ENCODE results near the gene PRKAR1A.
"Not testable (repeated sequence)": the region's sequence is repeated elsewhere in the genome, so short reads cannot be mapped to it uniquely, and the experiment has no call there.

PRKAR1A gene

DNA sequence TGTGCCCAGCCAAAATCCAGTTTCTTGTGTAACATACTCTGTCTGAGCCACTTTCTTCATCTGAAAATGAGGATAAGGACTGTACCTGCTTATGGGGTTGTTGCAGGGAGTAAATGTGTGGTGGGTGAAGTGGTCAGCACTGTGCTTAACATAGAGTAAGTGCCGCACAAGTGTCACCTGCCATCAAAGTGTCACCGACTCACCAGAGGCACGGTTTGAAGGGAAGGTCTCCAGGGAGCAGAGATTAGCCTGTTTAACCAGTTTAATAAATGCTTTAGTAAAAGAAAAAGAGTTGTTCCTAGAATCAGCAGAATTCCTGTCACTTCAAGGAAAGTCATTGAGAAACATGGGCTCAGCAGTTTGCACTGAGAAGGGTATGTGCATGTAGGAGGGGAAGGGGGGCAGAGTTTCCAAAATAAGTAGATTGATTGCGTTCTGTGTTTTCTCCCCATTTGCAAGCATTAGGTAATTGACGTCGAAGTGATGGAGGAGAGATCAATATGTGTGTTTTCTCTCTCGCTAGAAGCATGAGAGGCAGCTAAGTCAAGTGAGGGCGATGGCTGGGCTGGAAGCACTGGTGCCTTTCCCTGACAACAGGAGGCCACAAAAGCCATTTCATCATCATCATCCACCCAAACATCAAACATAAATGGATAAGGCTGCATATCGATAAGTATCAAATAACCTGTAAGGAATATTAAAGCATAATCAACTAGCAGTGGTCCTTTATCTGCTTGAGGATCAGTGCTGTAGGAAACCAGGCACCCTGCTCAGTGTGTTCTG is 69.8 kb downstream of the PRKAR1A start:
- no peak for DNase-seq

DNA sequence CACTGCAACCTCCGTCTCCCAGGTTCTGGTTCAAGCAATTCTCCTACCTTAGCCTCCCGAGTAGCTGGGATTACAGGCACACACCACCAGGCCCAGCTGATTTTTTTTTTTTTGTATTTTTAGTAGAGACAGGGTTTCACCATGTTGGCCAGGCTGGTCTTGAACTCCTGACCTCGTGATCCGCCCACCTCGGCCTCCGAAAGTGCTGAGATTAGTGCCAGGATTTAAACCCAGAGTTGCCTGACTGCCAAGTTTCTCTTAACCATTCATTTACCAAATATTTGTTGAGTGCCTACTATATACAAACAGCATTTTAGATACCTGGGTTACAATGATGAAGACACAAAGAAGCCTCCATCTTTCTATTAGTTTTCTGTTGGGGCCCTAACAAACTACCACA is 70.6 kb downstream of the PRKAR1A start:
- DNase-seq = not testable (repeated sequence)

DNA sequence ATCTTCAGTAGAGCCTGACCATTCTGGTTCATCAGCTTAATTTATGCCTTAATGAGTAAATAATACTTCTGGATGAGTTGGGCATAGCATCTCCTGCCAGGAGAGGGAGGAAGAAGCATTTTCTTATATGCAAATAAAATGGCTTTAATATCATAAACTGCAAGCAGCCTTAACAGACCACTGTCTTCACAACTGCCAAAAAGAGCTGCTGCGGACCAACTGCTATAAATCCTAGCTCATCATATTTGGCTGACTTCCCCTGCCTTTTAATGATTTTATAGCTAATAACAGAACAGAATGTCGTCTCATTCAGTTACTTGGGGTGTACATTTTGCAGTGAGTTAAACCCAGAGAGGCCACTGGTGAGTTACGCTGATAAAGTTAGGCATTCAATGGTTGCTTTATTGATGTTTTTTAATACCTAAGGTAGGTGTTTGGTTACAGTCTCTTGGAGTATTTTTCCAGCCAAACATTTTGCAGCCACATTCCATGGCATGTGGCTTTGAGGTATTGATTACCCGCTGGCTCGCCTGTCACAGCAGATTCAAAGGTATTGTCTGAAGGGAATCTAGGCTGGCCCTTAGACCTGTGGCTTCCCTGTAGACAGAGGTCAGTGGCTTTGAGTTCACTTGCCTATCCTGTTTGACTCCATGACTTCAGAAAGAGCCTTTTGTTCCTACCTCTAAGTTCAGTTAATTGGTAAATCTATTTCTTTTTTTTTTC is 72.5 kb downstream of the PRKAR1A start:
- no peak for DNase-seq

DNA sequence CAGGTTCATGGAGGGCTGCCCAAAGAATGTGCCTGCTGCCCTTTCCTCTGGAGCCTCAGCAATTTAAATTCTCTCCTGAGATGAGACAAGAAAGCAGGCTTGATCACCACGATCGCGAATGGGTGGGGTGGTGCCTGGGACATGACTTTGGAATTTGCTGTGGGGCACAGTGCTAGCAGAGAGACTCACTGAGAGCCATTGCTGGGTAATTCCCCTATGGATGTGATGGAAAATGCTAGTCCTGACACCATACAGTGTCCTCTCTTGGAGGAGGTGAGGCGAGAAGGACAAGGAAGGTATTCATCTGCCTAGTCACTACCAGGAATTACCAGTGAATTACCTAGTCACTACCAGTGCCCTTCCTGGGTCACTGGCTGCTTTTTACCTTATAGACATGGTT is 73.4 kb downstream of the PRKAR1A start:
- DNase-seq = no peak

GRCh38 chr17:68587026-68587425 is 74.8 kb downstream of the PRKAR1A start:
- DNase-seq = no peak

- no peak for DNase-seq
Measured at GRCh38 chr17:68587847-68588246, 75.6 kb downstream of the PRKAR1A start.

DNA sequence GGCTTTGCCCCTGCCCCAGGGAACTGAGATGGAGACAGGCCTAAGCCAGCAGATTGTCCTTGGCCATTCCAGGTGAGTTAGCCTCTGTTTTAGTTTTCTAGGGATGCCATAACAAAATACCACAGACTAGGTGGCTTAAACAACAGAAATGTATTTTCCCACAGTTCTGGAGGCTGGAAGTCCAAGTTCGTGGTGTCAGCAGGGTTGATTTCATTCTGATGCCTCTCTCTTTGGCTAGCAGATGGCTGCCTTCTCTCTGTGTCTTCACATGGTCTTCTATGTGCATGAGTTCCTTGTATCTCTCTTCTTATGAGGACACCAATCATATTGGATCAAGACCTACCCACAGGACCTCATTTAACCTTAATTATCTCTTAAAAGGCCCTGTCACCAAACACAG is 76.1 kb downstream of the PRKAR1A start:
- no peak for DNase-seq

DNA sequence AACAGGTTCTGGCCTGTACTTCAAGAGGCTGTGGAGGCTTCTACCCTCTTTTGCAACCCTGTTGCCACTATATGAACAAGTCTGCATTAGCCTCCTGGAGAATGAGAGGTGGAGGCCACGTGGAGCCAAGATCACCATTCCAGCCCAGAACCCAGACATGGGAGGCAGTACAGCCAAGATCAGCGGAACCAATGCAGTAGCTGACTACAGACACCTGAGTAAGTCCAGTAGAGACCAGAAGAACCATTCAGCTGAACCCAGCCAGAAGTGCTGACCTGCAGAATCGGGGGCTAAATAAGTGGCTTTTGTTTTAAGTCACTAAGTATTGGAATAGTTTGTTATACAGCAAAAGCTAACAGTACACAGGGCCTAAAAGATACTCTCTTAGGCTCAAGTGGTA is 76.9 kb downstream of the PRKAR1A start:
- no peak for DNase-seq

- DNase-seq = no peak
Measured at GRCh38 chr17:68591583-68591982, 79.4 kb downstream of the PRKAR1A start.

DNA sequence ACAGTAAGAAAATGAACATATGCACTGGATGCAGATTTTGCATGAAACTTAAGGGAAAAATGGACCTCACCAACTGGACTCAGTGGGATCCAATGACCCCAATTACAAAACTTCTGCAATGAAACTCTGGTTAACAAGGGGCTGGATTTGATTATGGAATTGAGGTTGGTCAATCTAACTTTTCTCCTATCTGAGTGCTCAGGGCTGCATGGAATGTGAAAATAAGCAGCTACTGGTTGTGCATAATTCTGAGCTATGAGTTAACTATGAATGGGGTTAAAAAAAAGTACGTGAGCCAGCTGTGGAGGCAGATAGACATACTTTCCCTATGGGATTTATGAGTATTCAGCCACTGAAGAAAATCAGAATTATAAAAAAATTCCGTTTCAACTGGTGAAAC is 79.8 kb downstream of the PRKAR1A start:
- no peak for DNase-seq

GRCh38 chr17:68592682-68593641 is 80.7 kb downstream of the PRKAR1A start:
- no peak for DNase-seq

- DNase-seq = no peak
Measured at GRCh38 chr17:68594552-68594951, 82.3 kb downstream of the PRKAR1A start.

GRCh38 chr17:68595496-68595895 is 83.3 kb downstream of the PRKAR1A start:
- DNase-seq = no peak

DNA sequence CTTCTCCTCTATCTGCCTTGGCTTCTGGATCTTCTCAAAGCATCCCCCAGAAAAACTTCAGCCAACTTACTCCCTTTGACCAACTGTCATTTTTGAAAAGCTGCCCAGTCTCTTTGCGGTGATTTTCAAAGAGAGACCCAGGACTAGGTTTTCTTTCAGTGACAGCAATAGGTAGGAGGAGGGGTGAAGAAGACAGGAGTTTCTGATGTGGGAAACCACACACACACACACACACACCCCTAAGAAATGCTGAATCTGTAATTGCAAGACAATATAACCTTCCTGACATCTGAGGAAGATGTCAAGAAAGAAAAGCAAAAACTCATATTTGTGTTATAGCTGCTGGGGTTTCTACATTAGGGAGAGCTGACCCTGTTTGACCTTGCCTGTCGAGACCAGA is 83.8 kb downstream of the PRKAR1A start:
- no peak for DNase-seq

GRCh38 chr17:68596411-68596945 is 84.2 kb downstream of the PRKAR1A start:
- no peak for DNase-seq

GRCh38 chr17:68598074-68598473 is 85.8 kb downstream of the PRKAR1A start:
- no peak for DNase-seq

DNA sequence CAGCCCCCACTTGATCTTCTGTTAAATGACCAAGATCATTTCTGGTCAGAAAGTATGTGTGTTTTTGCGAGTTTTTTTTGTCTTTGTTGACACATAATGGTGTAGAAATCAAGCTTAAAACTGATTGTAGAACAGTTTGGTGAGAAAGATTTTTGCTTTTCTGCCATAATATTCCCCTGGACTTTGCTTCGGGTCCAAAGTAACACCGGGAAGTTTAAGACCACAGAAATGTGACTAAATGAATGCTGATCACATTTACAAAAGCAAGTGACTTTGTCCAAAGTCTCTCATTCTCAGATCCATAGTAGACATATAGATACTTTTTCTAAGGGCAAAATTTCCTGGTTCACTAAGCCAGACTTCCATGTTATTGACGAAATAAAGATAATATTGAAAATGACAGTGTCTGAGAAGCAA is 86.3 kb downstream of the PRKAR1A start:
- DNase-seq = no peak

DNA sequence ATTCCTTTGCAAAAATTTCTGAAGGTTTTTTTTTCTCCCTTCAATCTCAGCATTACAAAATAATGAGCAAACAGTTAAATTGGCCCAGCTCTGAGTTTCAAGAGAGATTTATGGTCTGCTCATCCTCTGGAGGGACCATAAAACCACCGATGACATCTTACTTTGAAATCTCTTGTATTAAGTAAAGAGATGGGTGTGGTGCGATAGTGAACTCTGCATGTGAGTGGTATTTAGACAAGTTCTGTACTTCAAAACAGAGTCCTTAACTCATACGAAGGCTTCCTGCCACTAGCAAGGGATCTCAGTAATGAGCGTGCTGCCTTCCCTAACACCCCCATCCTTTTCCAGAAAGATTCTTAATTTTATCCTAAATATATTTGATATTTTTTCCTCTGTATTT is 86.9 kb downstream of the PRKAR1A start:
- DNase-seq = no peak

DNA sequence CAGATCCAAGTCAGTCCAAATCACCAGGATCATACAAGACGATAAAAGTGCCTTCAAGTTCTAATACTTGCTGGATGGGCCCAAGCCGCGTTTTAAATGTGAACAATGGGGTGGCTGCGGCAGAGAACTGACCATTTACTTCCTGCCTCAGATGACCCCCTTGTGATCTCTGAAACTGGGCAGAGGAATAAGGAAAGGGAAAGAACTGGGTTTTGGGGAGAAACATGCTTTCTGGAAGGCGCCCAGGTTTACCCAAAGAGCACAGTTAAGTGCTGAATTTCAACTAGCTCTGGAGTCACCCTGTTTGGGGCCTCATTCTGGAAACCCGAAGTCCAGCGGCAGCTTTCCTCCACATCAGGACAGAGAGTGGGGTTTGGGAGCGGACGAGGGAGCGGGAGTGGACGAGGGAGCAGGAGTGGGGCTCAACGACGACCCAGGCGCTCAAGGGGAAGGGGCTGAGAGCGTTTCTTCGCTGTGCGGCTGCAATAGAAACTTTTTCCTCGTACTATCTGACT is 87.4 kb downstream of the PRKAR1A start:
- no peak for DNase-seq

DNA sequence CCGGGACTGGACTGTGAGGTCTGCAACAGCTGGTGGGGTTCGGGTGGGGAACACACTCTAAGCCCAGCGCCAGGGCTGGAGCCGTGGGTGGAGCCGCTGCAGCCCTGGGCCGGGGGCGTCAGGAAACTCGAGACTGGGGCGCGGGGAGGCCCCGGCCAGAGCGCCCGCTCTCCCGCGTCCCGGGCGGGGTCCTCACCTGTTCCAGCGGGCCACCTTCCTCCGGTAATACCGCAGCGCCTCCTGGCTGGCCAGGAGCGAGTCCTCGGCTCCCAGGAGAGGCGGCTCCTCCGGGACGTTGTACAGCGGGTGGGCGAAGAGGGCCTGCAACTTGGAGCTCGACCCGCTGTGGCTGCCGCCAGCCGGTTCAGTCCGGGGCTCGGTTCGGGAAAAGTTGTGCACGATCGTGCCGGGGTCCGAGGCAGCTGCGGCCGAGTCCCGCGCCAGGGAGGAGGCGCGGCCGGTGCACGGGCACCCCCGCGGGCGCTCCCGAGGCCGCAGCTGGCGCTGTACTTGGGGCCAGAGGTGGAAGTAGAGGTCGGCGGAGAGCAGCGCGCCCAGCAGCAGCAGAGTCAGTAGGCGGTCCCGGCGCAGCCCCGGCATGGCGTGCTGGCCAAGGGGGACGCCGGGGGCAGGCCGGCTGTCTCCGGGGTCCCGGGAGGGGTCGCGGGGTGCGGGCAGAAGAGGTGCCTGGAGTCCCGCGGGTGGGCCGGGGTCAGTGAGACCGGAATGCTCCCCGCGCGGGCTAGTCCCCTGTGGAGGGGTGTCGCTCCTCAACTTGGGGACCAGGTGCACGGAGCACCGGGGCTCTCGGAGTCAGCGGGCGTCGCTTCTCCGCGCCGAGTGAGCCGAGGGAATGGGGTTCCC is 88.1 kb downstream of the PRKAR1A start:
- DNase-seq = no peak

All from NCI-H2029 treated with DMSO at 0.1 percent for 48 hours (cell line).